Fibroblast of the aortic adventitia (primary cell): ENCODE data around the gene FARP1. TPM values are rescaled to one million over a fixed set of nuclear protein-coding genes. Genes with fewer than 3 reads are reported as not detected.

Source experiments
- DNase-seq: peaks from one replicate; pipeline ENCODE4 v3.0.0-alpha.2; 2010; ENCODE audit warnings: low read depth
- H3K4me3 ChIP-seq: 2 replicates; pipeline ENCODE4 v1.5.1; 2011; ENCODE audit warnings: low read depth, mild to moderate bottlenecking, control low read depth, low read length, moderate library complexity
- CTCF ChIP-seq: IDR thresholded peaks from 2 replicates; pipeline ENCODE4 v1.5.1; 2011; ENCODE audit warnings: mild to moderate bottlenecking, low read length, control low read depth, inconsistent platforms; ENCODE audit not compliant: insufficient read depth
- total RNA-seq: library from RNA; depleted of rRNA; stranded (reverse); fragments of >200 nt; gene quantifications from 2 replicates; pipeline ENCODE4 v1.2.3, GENCODE V29; 2012; ENCODE audit warnings: low replicate concordance

Gene FARP1
- total RNA-seq, 1 donor = 16.2 TPM

GRCh38 chr13:98284679-98285078 is 141.8 kb downstream of the FARP1 start:
- no peak overlapping the region for H3K4me3 ChIP-seq
- TF ChIP-seq CTCF = no peak
- no peak for DNase-seq

GRCh38 chr13:98285317-98285716 is 142.4 kb downstream of the FARP1 start:
- DNase-seq = no peak
- H3K4me3 ChIP-seq = no peak overlapping the region
- TF ChIP-seq CTCF = no peak

GRCh38 chr13:98285852-98286594 is 143.1 kb downstream of the FARP1 start:
- no peak for TF ChIP-seq CTCF
- DNase-seq = no peak
- H3K4me3 ChIP-seq = no peak overlapping the region

- DNase-seq = no peak
- no peak overlapping the region for H3K4me3 ChIP-seq
- no peak for TF ChIP-seq CTCF
These were observed 143.9 kb downstream of the FARP1 start for GRCh38 chr13:98286799-98287198.

GRCh38 chr13:98288211-98288610 is 145.3 kb downstream of the FARP1 start:
- H3K4me3 ChIP-seq = no peak overlapping the region
- DNase-seq = no peak
- no peak for TF ChIP-seq CTCF

- DNase-seq = no peak
These were observed 146.5 kb downstream of the FARP1 start for GRCh38 chr13:98289339-98289945.

More at GRCh38 chr13:98289339-98289945, 146.5 kb downstream of the FARP1 start:
- no peak overlapping the region for H3K4me3 ChIP-seq
- no peak for TF ChIP-seq CTCF
